Measurements from ENCODE around the gene ZGPAT.

DNA sequence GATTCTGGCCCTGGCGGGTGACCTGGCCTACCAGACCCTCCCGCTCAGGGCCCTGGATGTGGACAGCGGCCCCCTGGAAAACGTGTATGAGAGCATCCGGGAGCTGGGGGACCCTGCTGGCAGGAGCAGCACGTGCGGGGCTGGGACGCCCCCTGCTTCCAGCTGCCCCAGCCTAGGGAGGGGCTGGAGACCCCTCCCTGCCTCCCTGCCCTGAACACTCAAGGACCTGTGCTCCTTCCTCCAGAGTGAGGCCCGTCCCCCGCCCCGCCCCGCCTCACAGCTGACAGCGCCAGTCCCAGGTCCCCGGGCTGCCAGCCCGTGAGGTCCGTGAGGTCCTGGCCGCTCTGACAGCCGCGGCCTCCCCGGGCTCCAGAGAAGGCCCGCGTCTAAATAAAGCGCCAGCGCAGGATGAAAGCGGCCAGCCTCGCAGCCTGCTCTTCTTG is 30.9 kb downstream of the ZGPAT start:
- TF ChIP-seq POLR2A (IDR thresholded peaks at IDR 0.05), result no peak
- TF ChIP-seq, protein P1, sequence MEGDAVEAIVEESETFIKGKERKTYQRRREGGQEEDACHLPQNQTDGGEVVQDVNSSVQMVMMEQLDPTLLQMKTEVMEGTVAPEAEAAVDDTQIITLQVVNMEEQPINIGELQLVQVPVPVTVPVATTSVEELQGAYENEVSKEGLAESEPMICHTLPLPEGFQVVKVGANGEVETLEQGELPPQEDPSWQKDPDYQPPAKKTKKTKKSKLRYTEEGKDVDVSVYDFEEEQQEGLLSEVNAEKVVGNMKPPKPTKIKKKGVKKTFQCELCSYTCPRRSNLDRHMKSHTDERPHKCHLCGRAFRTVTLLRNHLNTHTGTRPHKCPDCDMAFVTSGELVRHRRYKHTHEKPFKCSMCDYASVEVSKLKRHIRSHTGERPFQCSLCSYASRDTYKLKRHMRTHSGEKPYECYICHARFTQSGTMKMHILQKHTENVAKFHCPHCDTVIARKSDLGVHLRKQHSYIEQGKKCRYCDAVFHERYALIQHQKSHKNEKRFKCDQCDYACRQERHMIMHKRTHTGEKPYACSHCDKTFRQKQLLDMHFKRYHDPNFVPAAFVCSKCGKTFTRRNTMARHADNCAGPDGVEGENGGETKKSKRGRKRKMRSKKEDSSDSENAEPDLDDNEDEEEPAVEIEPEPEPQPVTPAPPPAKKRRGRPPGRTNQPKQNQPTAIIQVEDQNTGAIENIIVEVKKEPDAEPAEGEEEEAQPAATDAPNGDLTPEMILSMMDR (IDR thresholded peaks at IDR 0.05), result no peak
